ENCODE data around the gene MON1B. TPM values are rescaled to one million over a fixed set of nuclear protein-coding genes. Genes with fewer than 3 reads are reported as not detected.

The MON1B gene
- total and polyA plus RNA-seq, 2 of the 8 experiments (the other 6 are each of a cell fraction or from before 2014, with no cell fraction given): 20.0 to 45.9 TPM

DNA sequence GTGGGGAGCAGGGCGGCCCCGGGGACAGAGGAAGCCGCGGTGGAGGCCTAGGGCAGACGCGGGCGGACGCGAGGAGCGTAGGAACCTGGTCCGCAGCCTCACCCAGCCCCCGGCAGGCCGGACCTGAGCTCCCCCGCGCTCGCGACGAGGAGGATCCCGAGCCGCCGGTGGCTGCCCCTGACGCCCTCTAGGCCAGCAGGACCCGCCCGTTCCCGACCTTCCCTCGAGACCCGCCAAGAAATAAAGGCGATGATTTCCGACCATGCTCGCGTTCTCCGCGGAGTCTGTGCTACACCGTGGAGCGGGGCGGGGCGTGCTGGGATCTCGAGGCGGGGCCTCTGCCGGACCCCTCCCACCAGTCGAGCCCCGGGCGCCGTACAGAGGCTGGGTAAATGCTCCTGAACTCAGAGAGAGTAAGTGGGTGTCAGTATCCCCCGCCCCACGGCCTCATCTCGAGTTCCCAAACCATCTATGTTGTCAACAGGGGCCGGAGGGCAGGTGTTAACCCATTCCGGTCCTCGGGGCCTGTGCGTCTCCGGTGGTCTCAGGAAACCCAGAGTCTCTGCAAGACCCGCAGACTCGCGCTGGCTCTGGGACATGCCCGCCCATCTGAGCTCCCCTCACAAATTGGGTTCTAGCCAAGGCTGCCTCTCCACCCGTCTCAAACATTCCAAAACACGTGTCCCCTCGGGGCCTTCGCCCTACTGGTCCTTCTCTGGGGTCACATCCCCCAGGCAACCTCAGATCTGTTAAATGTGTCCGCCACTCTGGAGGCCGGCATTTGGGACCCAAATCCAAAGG, 22.0 kb downstream of the MON1B start (continued):
- TF ChIP-seq SIX5 (IDR thresholded peaks at IDR 0.05; ENCODE audit: low read depth, low read length) (no peak), ASH2L (IDR thresholded peaks at IDR 0.05; ENCODE audit: low read length) (peak; percentile 17), BACH1 (IDR thresholded peaks at IDR 0.05; ENCODE audit: low read length) (peak; percentile 44)
- TF ChIP-seq, protein P1, sequence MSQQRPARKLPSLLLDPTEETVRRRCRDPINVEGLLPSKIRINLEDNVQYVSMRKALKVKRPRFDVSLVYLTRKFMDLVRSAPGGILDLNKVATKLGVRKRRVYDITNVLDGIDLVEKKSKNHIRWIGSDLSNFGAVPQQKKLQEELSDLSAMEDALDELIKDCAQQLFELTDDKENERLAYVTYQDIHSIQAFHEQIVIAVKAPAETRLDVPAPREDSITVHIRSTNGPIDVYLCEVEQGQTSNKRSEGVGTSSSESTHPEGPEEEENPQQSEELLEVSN (IDR thresholded peaks at IDR 0.05): peak; percentile 21; the same call in 1 of the 2 replicates
